IPS-18c (cell line): Measurements from ENCODE around the gene PABPN1L.

ENCODE experiments used
- H3K4me3 ChIP-seq: 2 replicates; pipeline ENCODE4 v1.7.0; 2013; ENCODE audit warnings: low read depth, mild to moderate bottlenecking, low read length, moderate library complexity; ENCODE audit not compliant: insufficient read depth
- H3K9me3 ChIP-seq: one replicate; pipeline ENCODE4 v1.6.1; 2013; ENCODE audit warnings: mild to moderate bottlenecking, low read length, moderate library complexity; ENCODE audit not compliant: control insufficient read depth, insufficient read depth

The PABPN1L gene

GRCh38 chr16:88815901-88816589 lies 50.4 kb downstream of the PABPN1L start:
- no peak overlapping the region for H3K4me3 ChIP-seq
- H3K9me3 ChIP-seq: no peaks in the 10 kb centered on the region

DNA sequence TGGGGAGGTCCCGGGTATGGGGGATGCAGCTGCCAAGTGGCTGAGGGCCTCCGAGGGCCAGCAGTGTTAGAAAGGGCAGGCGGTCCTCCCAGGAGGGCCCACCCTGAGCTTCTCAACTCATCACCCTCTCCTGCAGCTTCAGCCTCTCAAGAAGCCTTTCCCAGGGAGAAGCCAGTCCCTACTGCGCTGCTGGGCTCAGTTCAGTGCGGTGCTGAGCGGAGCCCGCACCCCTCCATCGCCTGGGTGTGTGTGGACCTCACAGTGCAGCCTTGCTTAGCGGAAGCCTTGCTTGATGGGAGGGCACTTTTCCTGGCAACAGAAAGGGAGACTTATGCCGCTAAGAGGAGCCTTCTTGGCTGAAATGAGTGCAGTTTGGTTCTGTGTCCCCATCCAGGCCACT lies 51.2 kb downstream of the PABPN1L start:
- no peaks in the 10 kb centered on the region for H3K9me3 ChIP-seq
- H3K4me3 ChIP-seq: no peak overlapping the region

DNA sequence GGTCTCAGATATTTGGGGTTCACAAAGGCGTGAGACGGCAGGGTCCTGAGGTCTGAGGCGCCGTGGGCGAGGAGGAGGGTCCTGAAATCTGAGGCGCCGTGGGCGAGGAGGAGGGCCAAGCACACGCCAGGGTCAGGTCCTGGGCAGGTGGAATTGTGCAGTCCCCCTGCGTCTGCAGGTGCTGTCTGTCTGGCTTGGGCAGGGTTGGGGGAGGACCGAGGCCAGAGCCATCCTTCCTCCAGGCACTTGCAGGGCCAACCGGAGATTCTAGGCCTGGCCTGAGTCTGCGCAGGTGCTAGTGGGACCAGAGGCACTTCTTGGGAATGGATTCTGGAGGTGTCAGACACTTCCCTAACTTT lies 52.3 kb downstream of the PABPN1L start:
- Histone ChIP-seq H3K9me3 (no peaks in the 10 kb centered on the region), H3K4me3 (no peak overlapping the region)
